ENCODE measurements around the gene PHACTR1.

GRCh38 chr6:12974551-12974950, 258.0 kb downstream of the PHACTR1 start:
- no peak for TF ChIP-seq CTCF (IDR thresholded peaks at IDR 0.05)
- no peak for TF ChIP-seq POLR2A (IDR thresholded peaks at IDR 0.05)

All from lower leg skin (tissue), 3 donors.